H1 (cell line): ENCODE results near the gene SNRPD3. TPM values are rescaled to one million over a fixed set of nuclear protein-coding genes. Genes with fewer than 3 reads are reported as not detected.
"Not testable (repeated sequence)": the region's sequence is repeated elsewhere in the genome, so short reads cannot be mapped to it uniquely, and the experiment has no call there.

Source experiments
- CTCF ChIA-PET: fragments of 300-600 bp; sonication (Branson Sonifier 250); formaldehyde crosslinking; loops from one replicate; lab custom pipeline; 2021; ENCODE audit not compliant: partially characterized antibody; lab: Charles Lee
- POLR2A ChIA-PET: fragments of 300-600 bp; sonication (Branson Sonifier 250); formaldehyde crosslinking; loops from one replicate; lab custom pipeline; 2021; ENCODE audit warnings: inconsistent platforms; ENCODE audit not compliant: partially characterized antibody; lab: Charles Lee
- DNase-seq, 2 experiments: peaks; one replicate each; pipeline versions ENCODE4 v3.0.0 to v3.0.0-alpha.2; 2010 to 2022; ENCODE audit warnings: low spot score in 2 of 2, low read depth in 1 of 2, mixed read lengths in 1 of 2
- FAIRE-seq: peaks from 2 replicates; lab custom pipeline; 2011; peaks lifted over from hg19 to GRCh38; lab: Jason Lieb, UNC
- H2AFZ ChIP-seq: 2 replicates; pipeline ENCODE4 v1.8.1; 2012; ENCODE audit warnings: low read length, inconsistent platforms
- H2AK5ac ChIP-seq: 2 replicates; pipeline ENCODE4 v1.6.1; 2013; ENCODE audit warnings: low read depth, low read length
- H2BK120ac ChIP-seq: replicated peaks from 2 replicates; pipeline ENCODE3; 2013; ENCODE audit warnings: low read depth, low read length, inconsistent platforms
- H2BK12ac ChIP-seq: 2 replicates; pipeline ENCODE4 v1.6.1; 2013; ENCODE audit warnings: low read depth, low read length
- H2BK15ac ChIP-seq: 2 replicates; pipeline ENCODE4 v1.6.1; 2013; ENCODE audit warnings: low read length
- H2BK20ac ChIP-seq: 2 replicates; pipeline ENCODE4 v1.6.1; 2013; ENCODE audit warnings: low read length
- H2BK5ac ChIP-seq: 2 replicates; pipeline ENCODE4 v1.6.1; 2013; ENCODE audit warnings: low read depth, low read length
- H3K14ac ChIP-seq: 2 replicates; pipeline ENCODE4 v1.6.1; 2013; ENCODE audit warnings: inconsistent platforms; ENCODE audit not compliant: insufficient read length
- H3K18ac ChIP-seq: 2 replicates; pipeline ENCODE4 v1.6.1; 2013; ENCODE audit warnings: low read length; ENCODE audit errors: extremely low read depth
- H3K23ac ChIP-seq: 2 replicates; pipeline ENCODE4 v1.6.1; 2013; ENCODE audit warnings: inconsistent platforms; ENCODE audit not compliant: insufficient read length
- H3K23me2 ChIP-seq: 2 replicates; pipeline ENCODE4 v1.6.1; 2013; ENCODE audit warnings: low read depth, low read length
- H3K27ac ChIP-seq: 2 replicates; pipeline ENCODE4 v1.6.1; 2011; ENCODE audit warnings: low read depth, low read length, inconsistent platforms
- H3K27me3 ChIP-seq, 4 experiments: replicated peaks in 1 of 4; 1 replicate in 1 of 4; 2 replicates in 3 of 4; pipeline versions ENCODE4 v1.6.1 to v1.8.1; 2011 to 2013; ENCODE audit warnings: low read length in 3 of 4, mild to moderate bottlenecking in 3 of 4, inconsistent platforms in 2 of 4, mixed read lengths in 2 of 4, moderate library complexity in 1 of 4; ENCODE audit not compliant: control insufficient read depth in 3 of 4, insufficient read depth in 3 of 4; ENCODE audit errors: extremely low read depth in 1 of 4
- H3K36me3 ChIP-seq, 4 experiments: 2 replicates each; pipeline versions ENCODE4 v1.6.1 to v1.8.1; 2011 to 2013; ENCODE audit warnings: mild to moderate bottlenecking in 4 of 4, low read length in 3 of 4, moderate library complexity in 2 of 4, control low read depth in 1 of 4, inconsistent platforms in 1 of 4; ENCODE audit not compliant: insufficient read depth in 4 of 4, control insufficient read depth in 2 of 4
- H3K4ac ChIP-seq: replicated peaks from 2 replicates; pipeline ENCODE3; 2013; ENCODE audit warnings: low read length, low read depth, mixed read lengths, inconsistent platforms; ENCODE audit not compliant: insufficient read length
- H3K4me1 ChIP-seq, 4 experiments: replicated peaks in 1 of 4; 1 replicate in 1 of 4; 2 replicates in 3 of 4; pipeline versions ENCODE4 v1.6.1 to v1.8.1; 2011 to 2013; ENCODE audit warnings: low read length in 3 of 4, inconsistent platforms in 2 of 4, mixed read lengths in 1 of 4; ENCODE audit not compliant: insufficient read depth in 4 of 4, control insufficient read depth in 3 of 4
- H3K4me2 ChIP-seq, 2 experiments: 2 replicates each; pipeline versions ENCODE4 v1.6.1 to v1.8.1; 2011 to 2013; ENCODE audit warnings: low read depth in 2 of 2, low read length in 2 of 2, control low read depth in 1 of 2, inconsistent platforms in 1 of 2, mild to moderate bottlenecking in 1 of 2; ENCODE audit not compliant: insufficient read depth in 1 of 2
- H3K4me3 ChIP-seq, 4 experiments: fragments of 200-600, 300-600 bp in 1 of 4; sonication (generic), shearing (Covaris generic), sonication (Bioruptor Twin) in 1 of 4; 2 replicates each; pipeline versions ENCODE4 v1.5.1 to v1.8.1; 2011 to 2016; ENCODE audit warnings: low read length in 4 of 4, low read depth in 3 of 4, control low read depth in 2 of 4, inconsistent platforms in 2 of 4, mild to moderate bottlenecking in 2 of 4, mixed read lengths in 1 of 4, moderate library complexity in 1 of 4; ENCODE audit not compliant: insufficient read depth in 2 of 4; ENCODE audit errors: extremely low read depth in 1 of 4
- H3K56ac ChIP-seq: replicated peaks from 2 replicates; pipeline ENCODE3; 2013; ENCODE audit warnings: low read depth, mild to moderate bottlenecking, mixed read lengths, low read length, inconsistent platforms; ENCODE audit not compliant: insufficient read length
- H3K79me1 ChIP-seq: 2 replicates; pipeline ENCODE4 v1.6.1; 2013; ENCODE audit warnings: low read depth, low read length, control low read depth
- H3K79me2 ChIP-seq, 2 experiments: 2 replicates each; pipeline versions ENCODE4 v1.6.1 to v1.8.1; 2012 to 2013; ENCODE audit warnings: low read length in 2 of 2, mild to moderate bottlenecking in 2 of 2, inconsistent platforms in 1 of 2; ENCODE audit not compliant: insufficient read depth in 2 of 2, control insufficient read depth in 1 of 2
- H3K9ac ChIP-seq, 4 experiments: replicated peaks in 1 of 4; 1 replicate in 1 of 4; 2 replicates in 3 of 4; pipeline versions ENCODE4 v1.6.1 to v1.8.1; 2011 to 2013; ENCODE audit warnings: low read depth in 3 of 4, low read length in 3 of 4, control low read depth in 2 of 4, mild to moderate bottlenecking in 2 of 4, moderate library complexity in 2 of 4, inconsistent platforms in 1 of 4; ENCODE audit errors: extremely low read depth in 1 of 4
- H3K9me3 ChIP-seq, 2 experiments: 2 replicates each; pipeline versions ENCODE4 v1.6.1 to v1.8.1; 2012 to 2013; ENCODE audit warnings: mild to moderate bottlenecking in 2 of 2, moderate library complexity in 2 of 2, control low read depth in 1 of 2, inconsistent platforms in 1 of 2, low read depth in 1 of 2, low read length in 1 of 2, mixed read lengths in 1 of 2; ENCODE audit not compliant: insufficient read depth in 2 of 2
- H4K20me1 ChIP-seq, 2 experiments: replicated peaks in 1 of 2; 2 replicates each; pipeline versions ENCODE3 to v1.8.1; 2011 to 2013; ENCODE audit warnings: inconsistent platforms in 2 of 2, low read length in 2 of 2, mild to moderate bottlenecking in 1 of 2; ENCODE audit not compliant: insufficient read depth in 2 of 2, control insufficient read depth in 1 of 2
- H4K5ac ChIP-seq: 2 replicates; pipeline ENCODE4 v1.6.1; 2013; ENCODE audit warnings: low read length, low read depth, mixed read lengths, inconsistent platforms; ENCODE audit not compliant: insufficient read length
- H4K8ac ChIP-seq: 2 replicates; pipeline ENCODE4 v1.8.0; 2013; ENCODE audit warnings: mild to moderate bottlenecking, moderate library complexity, low read length, inconsistent platforms; ENCODE audit not compliant: insufficient read depth; ENCODE audit errors: extremely low read depth
- H4K91ac ChIP-seq: replicated peaks from 2 replicates; pipeline ENCODE3; 2013; ENCODE audit warnings: low read length, mixed read lengths, inconsistent platforms; ENCODE audit not compliant: insufficient read length
- WGBS, 2 experiments: shearing (Covaris generic) in 1 of 2; methylation state at CpG; one replicate each; pipeline versions ENCODE4 v1.1.6 to v1.1.7; 2013 to 2015; ENCODE audit warnings: low lambda C conversion rate in 2 of 2, mixed read lengths in 2 of 2, inconsistent platforms in 1 of 2, low coverage in 1 of 2, missing lambda C conversion rate in 1 of 2; ENCODE audit not compliant: insufficient replicate concordance in 2 of 2, insufficient coverage in 1 of 2, insufficient read length in 1 of 2; ENCODE audit errors: extremely low coverage in 1 of 2, missing lambda C conversion rate in 1 of 2; 5-methylcytosine and 5-hydroxymethylcytosine counted together
- polyA plus RNA-seq, 7 experiments: library from polyadenylated mRNA; depleted of rRNA in 3 of 7; stranded (reverse) in 5 of 7; unstranded in 2 of 7; fragments of >200 nt in 5 of 7; fragments of 200-250 nt in 2 of 7; gene quantifications; 1 replicate in 5 of 7; 2 replicates in 1 of 7; 4 replicates in 1 of 7; pipeline versions ENCODE4 v1.2.1 to v1.2.3, GENCODE V29; 2011 to 2013; ENCODE audit warnings: missing spikeins in 2 of 7, mixed read lengths in 2 of 7
- total RNA-seq: library from RNA; stranded (reverse); fragmentation: NEBNext Ultra II Directional; extraction: Animal tissue kit (Norgen Biotek cat#: 25700); gene quantifications from 2 replicates; pipeline ENCODE4 v1.2.1, GENCODE V29; 2021

The SNRPD3 gene
- total and polyA plus RNA-seq, 2 of the 8 experiments (the other 6 are each of a cell fraction or from before 2014, with no cell fraction given), result 200 to 455 TPM

- 88% methylated on average over 6 of the region's 6 CpGs; no CpG with 5 or more reads in 1 of the 2 experiments for WGBS, 2 experiments
- not testable (repeated sequence) for H3K23me2 ChIP-seq
- CTCF ChIA-PET, result interaction anchor here (1.3 kb wide), 1 partner anchor 24 kb away, joined by 3 read pairs; no protein-coding TSS in a partner anchor
These were observed 52.5 kb downstream of the SNRPD3 start for GRCh38 chr22:24608327-24608726.

GRCh38 chr22:24609888-24610287 lies 54.1 kb downstream of the SNRPD3 start:
- H3K79me1 ChIP-seq, H3K4me3 ChIP-seq, H2BK5ac ChIP-seq, POLR2A ChIA-PET, H3K23me2 ChIP-seq, H3K4ac ChIP-seq, H2BK12ac ChIP-seq, H2BK120ac ChIP-seq, FAIRE-seq, H4K91ac ChIP-seq, H3K27me3 ChIP-seq, CTCF ChIA-PET, H4K5ac ChIP-seq, H3K14ac ChIP-seq, H2AFZ ChIP-seq, H2BK20ac ChIP-seq, H3K56ac ChIP-seq, H3K18ac ChIP-seq, H2BK15ac ChIP-seq, H3K23ac ChIP-seq, H4K20me1 ChIP-seq, H3K4me2 ChIP-seq, H3K9ac ChIP-seq, H3K79me2 ChIP-seq, H3K4me1 ChIP-seq, H2AK5ac ChIP-seq, H3K27ac ChIP-seq, DNase-seq, H3K36me3 ChIP-seq, H4K8ac ChIP-seq, H3K9me3 ChIP-seq: not testable (repeated sequence)
- 100% methylated on average over 2 of the region's 3 CpGs; no CpG with 5 or more reads in 1 of the 2 experiments for WGBS, 2 experiments

More at GRCh38 chr22:24608327-24608726, 52.5 kb downstream of the SNRPD3 start:
- H4K8ac ChIP-seq, H4K91ac ChIP-seq, POLR2A ChIA-PET, H3K9ac ChIP-seq, H2BK5ac ChIP-seq, H3K14ac ChIP-seq, H2AFZ ChIP-seq, FAIRE-seq, H3K4me3 ChIP-seq, H3K23ac ChIP-seq, H3K36me3 ChIP-seq, H2BK20ac ChIP-seq, H3K56ac ChIP-seq, H3K27me3 ChIP-seq, H4K5ac ChIP-seq, H3K4me2 ChIP-seq, H3K4ac ChIP-seq, H3K4me1 ChIP-seq, H2BK120ac ChIP-seq, H3K79me2 ChIP-seq, H2BK15ac ChIP-seq, DNase-seq, H3K9me3 ChIP-seq, H3K27ac ChIP-seq, H3K79me1 ChIP-seq, H4K20me1 ChIP-seq, H2BK12ac ChIP-seq, H3K18ac ChIP-seq, H2AK5ac ChIP-seq: not testable (repeated sequence)
